HG03342 (cell line): ENCODE measurements around the gene SAP30L.
A peak's percentile ranks its signal among the peaks of the same experiment; 100 is the strongest.

ENCODE experiments used
- ATAC-seq: cut with Tn5 transposase; IDR thresholded peaks from one replicate; pipeline ENCODE4 v1.9.1; 2021; ENCODE audit warnings: mild to moderate bottlenecking, moderate library complexity; ENCODE audit not compliant: unreplicated experiment

Gene SAP30L

DNA sequence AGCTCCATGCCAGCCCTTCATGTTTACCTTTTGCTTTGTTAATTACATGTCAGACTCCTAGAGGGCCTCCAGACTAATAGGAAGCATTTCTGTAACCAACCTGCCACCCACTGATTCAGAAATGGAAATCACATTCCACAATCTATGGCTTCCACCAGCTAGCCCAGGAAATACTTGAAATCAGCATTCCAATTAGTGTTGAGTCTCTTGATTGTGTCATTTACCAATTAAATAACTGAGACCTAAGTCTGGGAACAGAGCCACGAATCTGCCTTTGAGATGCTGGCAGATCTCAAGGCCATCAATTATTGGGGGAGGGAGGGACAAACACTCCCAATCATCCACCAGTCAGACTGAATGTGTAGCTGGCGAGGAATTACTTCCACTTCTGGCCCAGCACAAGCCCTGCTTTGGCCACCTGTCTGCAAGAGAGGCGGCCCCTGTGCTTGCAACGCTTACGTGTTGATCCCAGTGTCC lies 27.4 kb upstream of the SAP30L start:
- no peak for ATAC-seq

DNA sequence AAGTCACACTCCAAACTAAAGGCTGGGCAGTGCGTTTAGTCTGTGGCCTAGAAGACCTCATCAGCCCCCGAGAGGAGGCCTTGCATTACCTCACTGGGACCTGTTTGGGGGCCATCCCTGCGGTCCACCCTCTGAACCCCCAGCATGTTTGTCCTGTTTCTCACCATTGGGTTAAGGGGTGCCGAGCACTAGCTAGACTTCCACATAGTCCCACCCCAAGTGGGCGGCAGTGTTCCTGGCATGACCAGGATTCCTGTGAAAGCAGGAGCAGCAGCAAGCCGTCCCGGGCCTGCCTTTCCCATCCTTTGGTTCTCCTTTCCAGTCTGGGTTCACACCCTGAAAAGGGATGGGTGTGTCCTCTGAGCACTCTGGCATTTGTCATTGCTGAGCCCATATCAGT lies 26.6 kb upstream of the SAP30L start:
- no peak for ATAC-seq

DNA sequence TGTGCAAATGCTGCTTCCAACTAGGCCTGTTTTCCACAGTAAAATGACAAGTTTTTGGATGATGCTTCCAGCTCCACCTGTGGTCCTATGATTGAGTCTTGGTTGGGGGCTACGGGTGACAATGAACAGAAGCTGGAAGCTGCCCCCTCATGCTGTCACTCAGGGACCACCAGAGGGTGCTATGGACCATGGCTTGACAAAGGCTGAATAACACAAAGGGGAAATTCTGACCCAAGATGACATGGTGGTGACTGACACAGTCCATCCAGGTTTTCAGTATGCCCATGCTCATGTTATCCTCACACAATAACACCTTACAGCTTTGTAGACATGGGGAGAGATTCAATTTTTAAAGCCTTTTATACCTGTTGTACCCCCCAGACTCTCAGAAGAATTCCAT lies 23.9 kb upstream of the SAP30L start:
- peak; percentile 52 for ATAC-seq

DNA sequence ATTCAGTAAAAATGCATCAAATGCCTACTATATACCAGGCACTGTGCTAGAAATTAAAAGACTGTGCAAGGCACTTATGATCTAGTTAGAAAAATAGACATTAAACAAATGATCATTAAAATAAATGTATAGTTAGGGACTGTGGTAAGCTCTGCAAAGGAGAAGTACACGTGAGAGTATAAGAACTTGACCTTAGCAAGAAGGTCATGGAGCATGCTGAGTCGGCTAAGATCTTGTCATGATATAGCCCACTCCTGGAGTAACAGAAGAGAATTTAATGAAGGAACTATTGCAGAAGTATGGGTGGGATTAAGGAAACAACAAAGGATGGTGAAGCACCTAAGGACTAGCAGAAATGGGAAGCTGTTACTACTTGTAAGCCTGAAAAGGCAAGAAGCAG lies 23.5 kb upstream of the SAP30L start:
- ATAC-seq: no peak

DNA sequence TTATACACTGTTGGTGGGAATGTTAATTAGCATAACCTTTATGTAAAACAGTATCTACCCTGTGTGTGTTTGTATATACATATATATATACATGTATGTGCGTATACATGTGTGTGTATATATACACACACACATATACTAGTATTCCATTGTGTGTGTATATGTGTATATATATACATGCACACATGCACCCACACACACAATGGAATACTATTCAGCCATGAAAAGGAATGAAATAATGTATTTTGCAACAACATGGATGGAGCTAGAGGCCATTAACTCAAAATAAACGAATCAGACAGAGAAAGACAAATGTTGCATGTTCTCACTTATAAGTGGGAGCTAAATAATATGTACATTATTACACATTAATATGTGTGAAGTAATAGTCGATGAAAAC lies 17.6 kb upstream of the SAP30L start:
- ATAC-seq: no peak

DNA sequence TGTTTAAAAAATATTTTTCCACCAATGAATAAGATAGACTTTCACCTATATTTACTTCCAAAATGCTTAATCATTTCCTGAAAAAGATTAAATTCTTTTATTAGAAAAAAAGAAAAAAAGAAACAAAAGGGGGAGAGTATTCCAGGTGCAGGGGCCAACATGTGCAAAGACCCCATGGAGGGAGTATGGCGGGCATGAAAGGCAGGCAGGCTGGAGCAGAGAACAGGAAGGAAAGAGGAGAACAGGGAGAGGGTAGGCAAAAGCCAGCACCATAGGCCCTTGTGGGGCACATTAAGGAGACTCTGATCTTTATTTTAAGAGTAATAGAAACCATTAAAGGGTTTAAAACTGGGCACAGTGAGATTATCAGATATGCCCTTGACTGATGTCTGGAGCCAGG lies 16.5 kb upstream of the SAP30L start:
- no peak for ATAC-seq

GRCh38 chr5:154430466-154430865 lies 15.3 kb upstream of the SAP30L start:
- no peak for ATAC-seq

DNA sequence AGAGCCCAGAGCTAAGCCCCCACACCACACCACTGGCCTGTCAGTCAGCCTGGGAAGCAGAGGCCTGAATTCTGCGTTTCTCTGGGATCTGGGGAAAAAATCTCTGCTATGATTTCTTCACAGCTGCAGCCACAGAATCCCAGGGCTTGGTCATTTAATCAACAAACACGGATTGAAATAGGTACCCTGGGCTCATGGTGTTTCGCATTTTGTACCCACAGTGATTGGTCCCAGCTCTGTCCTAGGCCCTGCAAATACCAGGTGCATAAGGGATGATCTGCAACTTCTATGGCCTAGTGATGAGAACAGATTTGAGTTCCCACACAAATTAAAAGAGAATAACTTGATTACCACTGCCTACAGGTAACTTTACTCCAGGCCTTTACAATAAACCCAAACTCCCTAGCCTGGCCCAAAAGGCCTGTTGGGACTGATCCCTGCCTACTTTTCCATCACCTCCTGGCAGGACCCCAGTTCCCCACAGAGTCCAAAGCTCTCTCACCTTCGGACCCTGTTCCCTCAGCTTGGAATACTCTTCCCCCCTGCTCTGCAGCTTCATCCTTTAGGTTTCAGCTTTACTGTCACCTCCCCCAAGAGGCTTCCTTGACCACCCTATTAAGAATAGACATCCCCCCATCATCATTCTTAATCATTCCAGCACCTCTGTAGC lies 14.7 kb upstream of the SAP30L start:
- ATAC-seq: no peak

GRCh38 chr5:154435226-154435625 lies 10.6 kb upstream of the SAP30L start:
- ATAC-seq: no peak

- ATAC-seq: no peak
Observed at GRCh38 chr5:154437281-154437965, 8.4 kb upstream of the SAP30L start.

DNA sequence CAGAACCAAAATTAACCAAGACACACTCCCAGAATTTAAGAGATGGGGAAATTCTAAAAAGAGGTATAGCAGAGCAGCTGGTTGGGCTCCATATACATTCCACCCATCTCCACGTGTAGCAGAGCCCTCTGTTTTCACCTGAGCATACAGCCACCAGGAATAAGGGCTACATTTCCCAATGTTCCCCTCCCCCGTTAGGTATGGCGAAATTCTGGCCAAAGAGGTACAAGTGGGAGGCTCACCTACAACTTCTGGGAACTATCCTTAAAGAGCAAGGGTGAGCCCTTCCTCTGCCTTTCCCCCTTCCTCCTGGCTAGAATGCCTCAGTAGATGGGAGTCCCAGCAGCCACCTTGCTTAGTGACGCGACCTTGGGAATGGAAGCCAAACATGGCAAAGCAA lies 5.3 kb upstream of the SAP30L start:
- ATAC-seq: no peak

DNA sequence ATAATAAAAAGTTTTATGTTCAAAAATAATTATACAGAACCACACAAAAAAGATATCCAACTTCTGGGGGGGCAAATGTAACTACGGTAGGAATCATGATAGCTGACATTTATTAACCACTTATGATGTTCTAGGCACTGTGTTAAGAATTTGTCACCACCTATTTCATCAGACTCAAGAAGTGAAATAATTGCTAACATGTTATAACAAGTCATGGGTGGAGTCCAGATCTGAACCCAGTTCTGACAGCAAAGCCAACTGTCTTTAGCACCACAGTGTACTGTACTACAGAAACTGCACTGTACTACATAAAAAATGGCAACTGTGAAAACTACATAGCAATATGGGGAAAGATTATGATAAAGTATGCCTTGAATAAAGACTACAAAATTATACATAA lies 3.0 kb upstream of the SAP30L start:
- no peak for ATAC-seq

DNA sequence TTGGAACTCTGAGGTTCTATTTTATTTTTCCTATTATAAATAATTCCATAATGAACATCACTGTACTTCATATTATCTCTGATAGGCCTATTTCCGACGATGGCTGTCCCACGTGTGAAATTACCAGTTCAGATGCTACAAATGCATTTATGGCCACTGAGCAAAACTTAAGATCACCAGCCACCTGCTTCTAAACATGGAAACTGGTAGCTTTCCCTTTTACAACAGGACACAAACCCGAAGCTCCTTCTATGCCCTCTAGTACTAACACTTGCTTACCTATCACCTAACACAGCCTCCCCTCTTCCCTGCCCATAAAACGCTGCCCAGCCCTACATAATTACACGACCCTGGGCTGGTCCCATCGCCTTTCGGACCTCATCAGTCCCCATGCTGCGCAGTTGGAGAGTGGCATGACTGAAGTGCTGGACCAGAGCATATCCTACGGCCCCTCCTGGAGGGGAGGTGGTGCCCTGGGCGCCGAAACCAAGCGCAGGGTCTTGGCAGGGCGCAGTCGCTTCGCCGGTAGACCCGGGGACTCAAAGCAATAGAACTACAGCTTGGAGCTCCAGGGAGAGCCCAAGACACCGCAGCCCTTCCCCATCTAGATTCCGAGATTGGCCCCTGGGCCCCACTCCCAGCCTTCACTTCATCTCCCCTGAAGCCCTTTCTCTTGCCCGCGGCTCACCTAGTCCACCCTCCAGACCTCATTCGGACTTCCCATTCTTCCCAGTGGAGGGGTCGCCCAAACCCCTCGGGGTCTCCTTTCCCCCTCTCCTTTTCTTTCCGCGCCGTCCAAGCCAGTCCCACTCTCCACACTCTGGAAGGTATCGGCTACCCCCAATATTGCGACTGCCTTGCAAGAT lies 1.0 kb upstream of the SAP30L start:
- no peak for ATAC-seq

GRCh38 chr5:154446195-154447088 lies 645 bp downstream of the SAP30L start:
- ATAC-seq: peak; percentile 26

DNA sequence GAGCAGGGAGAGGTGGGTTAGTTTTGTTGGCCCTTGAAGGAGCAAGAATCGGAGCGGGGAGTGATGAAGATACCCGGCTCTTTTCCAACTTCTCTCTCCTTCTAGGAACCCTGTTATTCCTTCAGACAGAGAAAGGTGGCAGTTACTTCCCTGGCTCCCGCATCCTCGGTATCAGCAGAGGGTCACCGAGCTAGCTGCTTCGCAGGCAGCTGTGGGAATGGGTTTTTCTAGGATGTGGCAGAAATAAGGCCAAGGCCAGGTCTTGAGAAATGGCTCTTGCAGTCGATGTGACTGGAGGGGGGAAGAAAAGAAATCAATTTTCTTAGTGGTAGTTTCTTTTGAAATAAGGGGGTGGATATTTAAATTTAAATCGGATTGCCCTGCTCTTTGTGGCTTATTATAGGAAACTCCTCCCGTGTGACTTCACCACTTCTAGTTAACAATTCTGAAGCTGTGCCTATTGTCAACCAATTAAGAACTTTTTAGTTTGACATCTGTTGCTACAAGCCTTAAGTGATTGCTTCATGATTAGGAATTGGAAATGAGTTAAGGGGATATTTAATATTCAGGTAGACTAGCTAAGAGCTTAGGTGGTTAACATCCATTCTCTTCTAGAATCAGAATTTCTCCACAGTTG lies 1.4 kb downstream of the SAP30L start:
- ATAC-seq: no peak

DNA sequence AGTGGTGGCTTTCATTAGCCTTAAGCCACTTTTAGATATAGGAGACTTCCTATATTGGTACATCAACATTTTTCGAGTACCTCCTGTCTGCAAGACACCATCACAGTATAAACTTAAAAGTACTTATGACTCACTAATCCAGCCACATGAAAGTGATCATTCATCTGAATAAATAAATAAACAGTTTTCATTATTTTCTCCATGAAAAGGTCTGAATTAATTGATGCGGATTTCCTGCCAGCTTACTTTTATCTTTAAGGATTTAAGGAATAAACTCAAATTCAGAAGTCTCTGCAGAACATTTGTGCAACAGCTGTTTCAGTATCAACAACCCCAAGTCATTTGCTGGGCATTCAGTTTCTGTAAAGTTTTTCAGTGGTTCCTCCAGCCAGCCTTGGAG lies 4.0 kb downstream of the SAP30L start:
- no peak for ATAC-seq

GRCh38 chr5:154451957-154452356 lies 6.2 kb downstream of the SAP30L start:
- no peak for ATAC-seq

DNA sequence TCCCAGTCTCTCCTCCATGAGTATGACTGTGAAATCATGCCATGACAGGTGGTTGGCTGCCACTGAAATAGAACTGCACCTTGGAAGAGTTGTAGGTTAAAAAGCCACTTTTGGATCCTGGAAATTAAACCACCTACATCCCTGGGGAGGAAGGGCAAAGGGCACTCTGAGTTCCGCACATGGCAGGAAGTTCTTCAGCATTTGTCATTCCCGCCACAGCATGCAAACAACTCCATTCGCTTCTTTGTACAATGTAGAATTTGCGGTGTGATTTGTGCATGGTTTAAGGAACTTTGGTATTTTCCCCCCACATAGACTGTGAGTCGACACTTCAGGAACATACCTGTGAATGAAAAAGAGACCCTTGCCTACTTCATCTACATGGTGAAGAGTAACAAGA lies 9.8 kb downstream of the SAP30L start:
- ATAC-seq: no peak

DNA sequence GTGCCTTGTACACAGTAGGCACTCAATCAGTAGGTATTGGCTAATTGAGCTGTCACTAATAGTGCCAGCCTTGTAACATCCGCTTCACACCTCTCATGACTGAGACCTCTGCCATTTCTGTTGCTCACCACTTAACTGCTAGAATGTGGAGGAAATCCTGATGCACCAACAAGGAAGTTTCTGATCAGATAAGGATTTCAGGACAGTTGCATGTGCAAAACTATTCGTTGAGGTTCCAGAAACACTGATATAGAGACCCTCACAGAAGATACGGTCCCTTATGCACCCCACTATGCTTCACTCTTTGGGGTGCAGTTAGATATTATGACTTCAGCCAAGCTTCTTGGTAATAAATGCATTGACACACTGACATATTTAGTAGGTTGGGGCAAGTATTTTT lies 10.7 kb downstream of the SAP30L start:
- no peak for ATAC-seq

DNA sequence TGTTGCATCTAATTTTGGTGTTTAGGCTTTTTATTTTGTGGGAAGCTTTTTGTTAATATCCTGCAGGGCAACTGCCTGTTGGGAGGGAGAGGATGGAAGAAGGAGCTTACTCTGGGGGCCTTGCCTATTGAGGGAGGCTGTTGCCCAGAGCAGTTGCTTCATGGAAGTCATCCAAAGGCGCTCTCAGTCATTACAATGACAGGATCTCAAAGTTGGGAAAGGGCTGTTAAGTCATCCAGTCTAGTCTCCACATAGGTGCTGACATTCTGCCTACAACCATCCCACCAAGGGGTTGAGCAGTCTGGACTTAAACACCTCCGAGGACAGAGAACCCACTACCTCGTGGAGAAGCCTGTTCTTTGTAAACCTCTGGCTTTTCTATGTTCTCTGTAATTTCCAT lies 13.2 kb downstream of the SAP30L start:
- no peak for ATAC-seq
